H1 (cell line): ENCODE results near the gene TLCD3A. TPM values are rescaled to one million over a fixed set of nuclear protein-coding genes. Genes with fewer than 3 reads are reported as not detected.

Source experiments
- CTCF ChIA-PET: fragments of 300-600 bp; sonication (Branson Sonifier 250); formaldehyde crosslinking; loops from one replicate; lab custom pipeline; 2021; ENCODE audit not compliant: partially characterized antibody; lab: Charles Lee
- POLR2A ChIA-PET: fragments of 300-600 bp; sonication (Branson Sonifier 250); formaldehyde crosslinking; loops from one replicate; lab custom pipeline; 2021; ENCODE audit warnings: inconsistent platforms; ENCODE audit not compliant: partially characterized antibody; lab: Charles Lee
- DNase-seq, 2 experiments: peaks; one replicate each; pipeline versions ENCODE4 v3.0.0 to v3.0.0-alpha.2; 2010 to 2022; ENCODE audit warnings: low spot score in 2 of 2, low read depth in 1 of 2, mixed read lengths in 1 of 2
- FAIRE-seq: peaks from 2 replicates; lab custom pipeline; 2011; peaks lifted over from hg19 to GRCh38; lab: Jason Lieb, UNC
- H2AFZ ChIP-seq: 2 replicates; pipeline ENCODE4 v1.8.1; 2012; ENCODE audit warnings: low read length, inconsistent platforms
- H2AK5ac ChIP-seq: 2 replicates; pipeline ENCODE4 v1.6.1; 2013; ENCODE audit warnings: low read depth, low read length
- H2BK120ac ChIP-seq: replicated peaks from 2 replicates; pipeline ENCODE3; 2013; ENCODE audit warnings: low read depth, low read length, inconsistent platforms
- H2BK12ac ChIP-seq: 2 replicates; pipeline ENCODE4 v1.6.1; 2013; ENCODE audit warnings: low read depth, low read length
- H2BK15ac ChIP-seq: 2 replicates; pipeline ENCODE4 v1.6.1; 2013; ENCODE audit warnings: low read length
- H2BK20ac ChIP-seq: 2 replicates; pipeline ENCODE4 v1.6.1; 2013; ENCODE audit warnings: low read length
- H2BK5ac ChIP-seq: 2 replicates; pipeline ENCODE4 v1.6.1; 2013; ENCODE audit warnings: low read depth, low read length
- H3K14ac ChIP-seq: 2 replicates; pipeline ENCODE4 v1.6.1; 2013; ENCODE audit warnings: inconsistent platforms; ENCODE audit not compliant: insufficient read length
- H3K18ac ChIP-seq: 2 replicates; pipeline ENCODE4 v1.6.1; 2013; ENCODE audit warnings: low read length; ENCODE audit errors: extremely low read depth
- H3K23ac ChIP-seq: 2 replicates; pipeline ENCODE4 v1.6.1; 2013; ENCODE audit warnings: inconsistent platforms; ENCODE audit not compliant: insufficient read length
- H3K23me2 ChIP-seq: 2 replicates; pipeline ENCODE4 v1.6.1; 2013; ENCODE audit warnings: low read depth, low read length
- H3K27ac ChIP-seq: 2 replicates; pipeline ENCODE4 v1.6.1; 2011; ENCODE audit warnings: low read depth, low read length, inconsistent platforms
- H3K27me3 ChIP-seq, 4 experiments: replicated peaks in 1 of 4; 1 replicate in 1 of 4; 2 replicates in 3 of 4; pipeline versions ENCODE4 v1.6.1 to v1.8.1; 2011 to 2013; ENCODE audit warnings: low read length in 3 of 4, mild to moderate bottlenecking in 3 of 4, inconsistent platforms in 2 of 4, mixed read lengths in 2 of 4, moderate library complexity in 1 of 4; ENCODE audit not compliant: control insufficient read depth in 3 of 4, insufficient read depth in 3 of 4; ENCODE audit errors: extremely low read depth in 1 of 4
- H3K36me3 ChIP-seq, 4 experiments: 2 replicates each; pipeline versions ENCODE4 v1.6.1 to v1.8.1; 2011 to 2013; ENCODE audit warnings: mild to moderate bottlenecking in 4 of 4, low read length in 3 of 4, moderate library complexity in 2 of 4, control low read depth in 1 of 4, inconsistent platforms in 1 of 4; ENCODE audit not compliant: insufficient read depth in 4 of 4, control insufficient read depth in 2 of 4
- H3K4ac ChIP-seq: replicated peaks from 2 replicates; pipeline ENCODE3; 2013; ENCODE audit warnings: low read length, low read depth, mixed read lengths, inconsistent platforms; ENCODE audit not compliant: insufficient read length
- H3K4me1 ChIP-seq, 4 experiments: replicated peaks in 1 of 4; 1 replicate in 1 of 4; 2 replicates in 3 of 4; pipeline versions ENCODE4 v1.6.1 to v1.8.1; 2011 to 2013; ENCODE audit warnings: low read length in 3 of 4, inconsistent platforms in 2 of 4, mixed read lengths in 1 of 4; ENCODE audit not compliant: insufficient read depth in 4 of 4, control insufficient read depth in 3 of 4
- H3K4me2 ChIP-seq, 2 experiments: 2 replicates each; pipeline versions ENCODE4 v1.6.1 to v1.8.1; 2011 to 2013; ENCODE audit warnings: low read depth in 2 of 2, low read length in 2 of 2, control low read depth in 1 of 2, inconsistent platforms in 1 of 2, mild to moderate bottlenecking in 1 of 2; ENCODE audit not compliant: insufficient read depth in 1 of 2
- H3K4me3 ChIP-seq, 4 experiments: fragments of 200-600, 300-600 bp in 1 of 4; sonication (generic), shearing (Covaris generic), sonication (Bioruptor Twin) in 1 of 4; 2 replicates each; pipeline versions ENCODE4 v1.5.1 to v1.8.1; 2011 to 2016; ENCODE audit warnings: low read length in 4 of 4, low read depth in 3 of 4, control low read depth in 2 of 4, inconsistent platforms in 2 of 4, mild to moderate bottlenecking in 2 of 4, mixed read lengths in 1 of 4, moderate library complexity in 1 of 4; ENCODE audit not compliant: insufficient read depth in 2 of 4; ENCODE audit errors: extremely low read depth in 1 of 4
- H3K56ac ChIP-seq: replicated peaks from 2 replicates; pipeline ENCODE3; 2013; ENCODE audit warnings: low read depth, mild to moderate bottlenecking, mixed read lengths, low read length, inconsistent platforms; ENCODE audit not compliant: insufficient read length
- H3K79me1 ChIP-seq: 2 replicates; pipeline ENCODE4 v1.6.1; 2013; ENCODE audit warnings: low read depth, low read length, control low read depth
- H3K79me2 ChIP-seq, 2 experiments: 2 replicates each; pipeline versions ENCODE4 v1.6.1 to v1.8.1; 2012 to 2013; ENCODE audit warnings: low read length in 2 of 2, mild to moderate bottlenecking in 2 of 2, inconsistent platforms in 1 of 2; ENCODE audit not compliant: insufficient read depth in 2 of 2, control insufficient read depth in 1 of 2
- H3K9ac ChIP-seq, 4 experiments: replicated peaks in 1 of 4; 1 replicate in 1 of 4; 2 replicates in 3 of 4; pipeline versions ENCODE4 v1.6.1 to v1.8.1; 2011 to 2013; ENCODE audit warnings: low read depth in 3 of 4, low read length in 3 of 4, control low read depth in 2 of 4, mild to moderate bottlenecking in 2 of 4, moderate library complexity in 2 of 4, inconsistent platforms in 1 of 4; ENCODE audit errors: extremely low read depth in 1 of 4
- H3K9me3 ChIP-seq, 2 experiments: 2 replicates each; pipeline versions ENCODE4 v1.6.1 to v1.8.1; 2012 to 2013; ENCODE audit warnings: mild to moderate bottlenecking in 2 of 2, moderate library complexity in 2 of 2, control low read depth in 1 of 2, inconsistent platforms in 1 of 2, low read depth in 1 of 2, low read length in 1 of 2, mixed read lengths in 1 of 2; ENCODE audit not compliant: insufficient read depth in 2 of 2
- H4K20me1 ChIP-seq, 2 experiments: replicated peaks in 1 of 2; 2 replicates each; pipeline versions ENCODE3 to v1.8.1; 2011 to 2013; ENCODE audit warnings: inconsistent platforms in 2 of 2, low read length in 2 of 2, mild to moderate bottlenecking in 1 of 2; ENCODE audit not compliant: insufficient read depth in 2 of 2, control insufficient read depth in 1 of 2
- H4K5ac ChIP-seq: 2 replicates; pipeline ENCODE4 v1.6.1; 2013; ENCODE audit warnings: low read length, low read depth, mixed read lengths, inconsistent platforms; ENCODE audit not compliant: insufficient read length
- H4K8ac ChIP-seq: 2 replicates; pipeline ENCODE4 v1.8.0; 2013; ENCODE audit warnings: mild to moderate bottlenecking, moderate library complexity, low read length, inconsistent platforms; ENCODE audit not compliant: insufficient read depth; ENCODE audit errors: extremely low read depth
- H4K91ac ChIP-seq: replicated peaks from 2 replicates; pipeline ENCODE3; 2013; ENCODE audit warnings: low read length, mixed read lengths, inconsistent platforms; ENCODE audit not compliant: insufficient read length
- ATF2 ChIP-seq: IDR thresholded peaks from 2 replicates; pipeline ENCODE4 v1.6.1; 2012; ENCODE audit warnings: low read length, inconsistent platforms
- BACH1 ChIP-seq: IDR thresholded peaks from 2 replicates; pipeline ENCODE4 v1.6.1; 2012; ENCODE audit warnings: low read length, improper control_type of control experiment
- CTBP2 ChIP-seq: IDR thresholded peaks from 2 replicates; pipeline ENCODE4 v1.7.0; 2011; ENCODE audit warnings: borderline replicate concordance, mild to moderate bottlenecking, moderate library complexity, mixed read lengths, low read length; ENCODE audit not compliant: insufficient read depth, insufficient read length
- EP300 ChIP-seq, 2 experiments: IDR thresholded peaks; 1 replicate in 1 of 2; 2 replicates in 1 of 2; pipeline ENCODE4 v1.6.1; 2011 to 2012; ENCODE audit warnings: low read depth in 2 of 2, low read length in 2 of 2, mild to moderate bottlenecking in 2 of 2, borderline replicate concordance in 1 of 2, inconsistent platforms in 1 of 2, moderate library complexity in 1 of 2
- MAFK ChIP-seq: IDR thresholded peaks from 2 replicates; pipeline ENCODE4 v1.6.1; 2012; ENCODE audit warnings: low read depth, mild to moderate bottlenecking, improper control_type of control experiment, low read length
- NRF1 ChIP-seq: IDR thresholded peaks from 2 replicates; pipeline ENCODE4 v1.6.1; 2011; ENCODE audit warnings: mild to moderate bottlenecking, low read depth, low read length, improper control_type of control experiment
- SIX5 ChIP-seq: IDR thresholded peaks from 2 replicates; pipeline ENCODE4 v1.6.1; 2011; ENCODE audit warnings: mild to moderate bottlenecking, low read depth, low read length
- WGBS, 2 experiments: shearing (Covaris generic) in 1 of 2; methylation state at CpG; one replicate each; pipeline versions ENCODE4 v1.1.6 to v1.1.7; 2013 to 2015; ENCODE audit warnings: low lambda C conversion rate in 2 of 2, mixed read lengths in 2 of 2, inconsistent platforms in 1 of 2, low coverage in 1 of 2, missing lambda C conversion rate in 1 of 2; ENCODE audit not compliant: insufficient replicate concordance in 2 of 2, insufficient coverage in 1 of 2, insufficient read length in 1 of 2; ENCODE audit errors: extremely low coverage in 1 of 2, missing lambda C conversion rate in 1 of 2; 5-methylcytosine and 5-hydroxymethylcytosine counted together
- polyA plus RNA-seq, 7 experiments: library from polyadenylated mRNA; depleted of rRNA in 3 of 7; stranded (reverse) in 5 of 7; unstranded in 2 of 7; fragments of >200 nt in 5 of 7; fragments of 200-250 nt in 2 of 7; gene quantifications; 1 replicate in 5 of 7; 2 replicates in 1 of 7; 4 replicates in 1 of 7; pipeline versions ENCODE4 v1.2.1 to v1.2.3, GENCODE V29; 2011 to 2013; ENCODE audit warnings: missing spikeins in 2 of 7, mixed read lengths in 2 of 7
- total RNA-seq: library from RNA; stranded (reverse); fragmentation: NEBNext Ultra II Directional; extraction: Animal tissue kit (Norgen Biotek cat#: 25700); gene quantifications from 2 replicates; pipeline ENCODE4 v1.2.1, GENCODE V29; 2021
- TF ChIP-seq, protein P1 (sequence below), 3 experiments: IDR thresholded peaks; 1 replicate in 2 of 3; 2 replicates in 1 of 3; pipeline versions ENCODE4 v1.5.1 to v1.6.1; 2011; ENCODE audit warnings: low read length in 3 of 3, mild to moderate bottlenecking in 3 of 3, inconsistent platforms in 2 of 3, low read depth in 1 of 3, moderate library complexity in 1 of 3; ENCODE audit not compliant: insufficient read depth in 1 of 3; ENCODE audit errors: control extremely low read depth in 1 of 3

TLCD3A gene
- total and polyA plus RNA-seq, 2 of the 8 experiments (the other 6 are each of a cell fraction or from before 2014, with no cell fraction given), result 26.1 to 48.8 TPM

DNA sequence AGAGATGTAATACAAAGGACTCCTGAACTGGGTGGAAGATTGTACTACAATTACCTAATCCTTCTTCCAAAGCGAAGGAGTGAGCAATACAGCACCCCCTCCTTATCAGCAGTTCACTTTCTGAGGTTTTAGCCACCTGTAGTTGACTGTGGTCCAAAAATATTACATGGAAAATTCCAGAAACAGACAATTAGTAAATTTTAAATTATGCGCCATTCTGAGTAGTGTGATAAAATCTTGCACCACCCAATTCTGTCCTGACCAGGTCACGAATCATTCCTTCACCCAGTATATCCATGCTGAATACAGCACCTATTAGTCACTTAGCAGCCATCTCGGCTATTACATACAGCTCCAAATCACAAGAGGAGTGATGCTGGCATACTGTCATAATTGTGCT lies 41.0 kb upstream of the TLCD3A start:
- CTCF ChIA-PET, result interaction anchor here (0.6 to 6.1 kb wide), 7 partner anchors 9 to 279 kb away, joined by 3 to 79 read pairs (median 3); no protein-coding TSS in a partner anchor
- H3K27ac ChIP-seq, result no peak overlapping the region
- FAIRE-seq, result no peak
- TF ChIP-seq BACH1 (no peak), MAFK (no peak), NRF1 (no peak), ATF2 (no peak), EP300 (IDR thresholded peaks at IDR 0.05; ENCODE audit: borderline replicate concordance in 1 of 2, low read depth in 2 of 2, low read length in 2 of 2) (no peak), CTBP2 (no peak), SIX5 (no peak)
- TF ChIP-seq, protein P1, sequence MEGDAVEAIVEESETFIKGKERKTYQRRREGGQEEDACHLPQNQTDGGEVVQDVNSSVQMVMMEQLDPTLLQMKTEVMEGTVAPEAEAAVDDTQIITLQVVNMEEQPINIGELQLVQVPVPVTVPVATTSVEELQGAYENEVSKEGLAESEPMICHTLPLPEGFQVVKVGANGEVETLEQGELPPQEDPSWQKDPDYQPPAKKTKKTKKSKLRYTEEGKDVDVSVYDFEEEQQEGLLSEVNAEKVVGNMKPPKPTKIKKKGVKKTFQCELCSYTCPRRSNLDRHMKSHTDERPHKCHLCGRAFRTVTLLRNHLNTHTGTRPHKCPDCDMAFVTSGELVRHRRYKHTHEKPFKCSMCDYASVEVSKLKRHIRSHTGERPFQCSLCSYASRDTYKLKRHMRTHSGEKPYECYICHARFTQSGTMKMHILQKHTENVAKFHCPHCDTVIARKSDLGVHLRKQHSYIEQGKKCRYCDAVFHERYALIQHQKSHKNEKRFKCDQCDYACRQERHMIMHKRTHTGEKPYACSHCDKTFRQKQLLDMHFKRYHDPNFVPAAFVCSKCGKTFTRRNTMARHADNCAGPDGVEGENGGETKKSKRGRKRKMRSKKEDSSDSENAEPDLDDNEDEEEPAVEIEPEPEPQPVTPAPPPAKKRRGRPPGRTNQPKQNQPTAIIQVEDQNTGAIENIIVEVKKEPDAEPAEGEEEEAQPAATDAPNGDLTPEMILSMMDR (IDR thresholded peaks at IDR 0.05; ENCODE audit: control extremely low read depth in 1 of 3, insufficient read depth in 1 of 3, low read depth in 1 of 3, low read length in 3 of 3), result no peak

More for the DNA sequence above, 41.0 kb upstream of the TLCD3A start:
- H2BK12ac ChIP-seq, result no peak overlapping the region
- no peaks in the 10 kb centered on the region for H3K79me2 ChIP-seq
- no peak overlapping the region for H4K8ac ChIP-seq
- WGBS, 2 experiments, result 93% methylated on average over 4 of the region's 4 CpGs; no CpG with 5 or more reads in 1 of the 2 experiments
- H4K91ac ChIP-seq, result no peak overlapping the region
- no peaks in the 10 kb centered on the region for H3K4me1 ChIP-seq
- no peaks in the 10 kb centered on the region; the same call in 1 of the 2 replicates for H3K79me1 ChIP-seq
- no peak overlapping the region for H2AK5ac ChIP-seq
- H3K4me3 ChIP-seq, result no peak overlapping the region
- no peak overlapping the region for H2BK120ac ChIP-seq
- no peak overlapping the region for H3K56ac ChIP-seq
- POLR2A ChIA-PET, result interaction anchor here (0.6 kb wide), 1 partner anchor 279 kb away, joined by 5 read pairs; no protein-coding TSS in a partner anchor
- H2AFZ ChIP-seq, result no peak overlapping the region
- no peak overlapping the region for H2BK5ac ChIP-seq
- no peaks in the 10 kb centered on the region for H3K23me2 ChIP-seq
- no peaks in the 10 kb centered on the region for H3K27me3 ChIP-seq
- no peak for DNase-seq
- peaks cover 0 to 2% of the 10 kb centered on the region in 2 experiments for H4K20me1 ChIP-seq
- no peak overlapping the region for H3K4me2 ChIP-seq
- H3K18ac ChIP-seq, result no peak overlapping the region
- no peak overlapping the region for H3K4ac ChIP-seq
- H3K9ac ChIP-seq, result no peak overlapping the region
- no peak overlapping the region for H4K5ac ChIP-seq
- H3K36me3 ChIP-seq, result peaks cover 3 to 21% (median 11%) of the 10 kb centered on the region in 4 experiments; a peak in 6 of 8 replicates
- H3K9me3 ChIP-seq, result no peaks in the 10 kb centered on the region
- H3K23ac ChIP-seq, result no peak overlapping the region
- no peak overlapping the region for H2BK20ac ChIP-seq
- no peak overlapping the region for H3K14ac ChIP-seq
- no peak overlapping the region for H2BK15ac ChIP-seq
